IgD-negative memory B cell (primary cell): ENCODE results near the gene SUPT4H1. TPM values are rescaled to one million over a fixed set of nuclear protein-coding genes. Genes with fewer than 3 reads are reported as not detected.

Source experiments
- H3K27ac Mint-ChIP-seq, 3 donors: one replicate each; pipeline ENCODE4 v1.8.0; 2020 to 2022; ENCODE audit warnings: mild to moderate bottlenecking in 3 of 3, mixed read lengths in 3 of 3, moderate library complexity in 1 of 3
- H3K27me3 Mint-ChIP-seq: one replicate; pipeline ENCODE4 v1.8.0; 2021; ENCODE audit warnings: mixed read lengths
- H3K36me3 Mint-ChIP-seq: one replicate; pipeline ENCODE4 v1.8.0; 2020; ENCODE audit warnings: mild to moderate bottlenecking, mixed read lengths
- H3K4me1 Mint-ChIP-seq, 3 donors: one replicate each; pipeline ENCODE4 v1.8.0; 2020 to 2022; ENCODE audit warnings: mixed read lengths in 3 of 3, mild to moderate bottlenecking in 1 of 3
- H3K4me3 Mint-ChIP-seq, 4 donors: one replicate each; pipeline ENCODE4 v1.8.0; 2020 to 2022; ENCODE audit warnings: mild to moderate bottlenecking in 4 of 4, mixed read lengths in 4 of 4, moderate library complexity in 3 of 4
- H3K9me3 Mint-ChIP-seq, 3 donors: one replicate each; pipeline ENCODE4 v1.8.0; 2020 to 2021; ENCODE audit warnings: mixed read lengths in 3 of 3, mild to moderate bottlenecking in 1 of 3
- polyA plus RNA-seq: library from polyadenylated mRNA; unstranded; fragments of 300-500 nt; fragmentation: Illumina TruSeq; gene quantifications from one replicate; pipeline ENCODE4 v1.2.3, GENCODE V29; 2021

The SUPT4H1 gene
- polyA plus RNA-seq, 1 donor from 2014 or later, result 94.2 TPM

- H3K4me1 Mint-ChIP-seq, result peaks cover 0 to 6% (median 1%) of the 10 kb centered on the region in 3 donors
- no peaks in the 10 kb centered on the region for H3K9me3 Mint-ChIP-seq
- H3K27me3 Mint-ChIP-seq, result no peaks in the 10 kb centered on the region
- H3K4me3 Mint-ChIP-seq, result peak overlapping the region in 1 of 4 donors; percentile 15
- H3K36me3 Mint-ChIP-seq, result peaks cover 9% of the 10 kb centered on the region
- no peak overlapping the region for H3K27ac Mint-ChIP-seq
Measured at GRCh38 chr17:58360296-58361063, 8.5 kb upstream of the SUPT4H1 start.

DNA sequence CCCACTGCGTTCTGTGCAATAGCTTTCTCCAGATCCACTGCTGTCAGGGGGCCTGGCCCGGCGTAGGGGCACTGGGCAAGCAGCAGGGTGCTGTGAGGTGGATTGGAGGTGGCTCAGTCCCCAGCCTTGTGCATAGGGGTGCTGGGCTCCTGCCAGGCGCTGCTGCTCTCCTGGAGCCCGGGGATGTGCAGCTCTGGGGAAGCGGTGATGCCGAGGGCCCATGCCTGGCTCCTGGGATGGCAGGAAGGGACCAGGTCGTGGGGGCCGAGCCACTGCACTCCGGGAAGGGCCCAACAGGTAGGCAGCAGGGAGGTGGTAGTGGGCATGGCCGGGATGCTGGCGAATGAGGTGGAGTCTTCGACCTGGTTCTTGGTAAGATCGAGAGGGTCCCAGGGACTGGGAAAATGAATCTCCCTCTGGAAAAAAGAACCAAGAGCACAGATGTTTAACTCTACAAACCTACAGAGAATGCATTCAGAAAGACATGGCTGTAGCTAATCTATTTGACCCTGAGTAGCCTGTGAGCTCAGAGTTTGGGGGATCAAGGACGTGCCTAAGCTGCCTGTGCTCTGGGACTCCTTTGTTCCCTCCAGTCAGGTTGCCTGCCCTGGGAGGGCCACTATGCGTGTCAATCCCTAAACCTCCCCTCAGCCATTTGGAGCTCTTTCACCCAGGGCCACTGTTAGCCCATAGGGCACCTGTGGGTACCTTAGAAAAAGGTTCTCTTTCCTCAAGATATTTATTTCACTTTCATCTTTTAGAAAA lies 6.6 kb upstream of the SUPT4H1 start:
- H3K4me3 Mint-ChIP-seq, result no peak overlapping the region
- no peaks in the 10 kb centered on the region for H3K9me3 Mint-ChIP-seq
- peaks cover 10% of the 10 kb centered on the region for H3K36me3 Mint-ChIP-seq
- H3K27me3 Mint-ChIP-seq, result no peaks in the 10 kb centered on the region
- no peak overlapping the region for H3K27ac Mint-ChIP-seq
- H3K4me1 Mint-ChIP-seq, result peaks cover 3 to 12% (median 4%) of the 10 kb centered on the region in 3 donors

DNA sequence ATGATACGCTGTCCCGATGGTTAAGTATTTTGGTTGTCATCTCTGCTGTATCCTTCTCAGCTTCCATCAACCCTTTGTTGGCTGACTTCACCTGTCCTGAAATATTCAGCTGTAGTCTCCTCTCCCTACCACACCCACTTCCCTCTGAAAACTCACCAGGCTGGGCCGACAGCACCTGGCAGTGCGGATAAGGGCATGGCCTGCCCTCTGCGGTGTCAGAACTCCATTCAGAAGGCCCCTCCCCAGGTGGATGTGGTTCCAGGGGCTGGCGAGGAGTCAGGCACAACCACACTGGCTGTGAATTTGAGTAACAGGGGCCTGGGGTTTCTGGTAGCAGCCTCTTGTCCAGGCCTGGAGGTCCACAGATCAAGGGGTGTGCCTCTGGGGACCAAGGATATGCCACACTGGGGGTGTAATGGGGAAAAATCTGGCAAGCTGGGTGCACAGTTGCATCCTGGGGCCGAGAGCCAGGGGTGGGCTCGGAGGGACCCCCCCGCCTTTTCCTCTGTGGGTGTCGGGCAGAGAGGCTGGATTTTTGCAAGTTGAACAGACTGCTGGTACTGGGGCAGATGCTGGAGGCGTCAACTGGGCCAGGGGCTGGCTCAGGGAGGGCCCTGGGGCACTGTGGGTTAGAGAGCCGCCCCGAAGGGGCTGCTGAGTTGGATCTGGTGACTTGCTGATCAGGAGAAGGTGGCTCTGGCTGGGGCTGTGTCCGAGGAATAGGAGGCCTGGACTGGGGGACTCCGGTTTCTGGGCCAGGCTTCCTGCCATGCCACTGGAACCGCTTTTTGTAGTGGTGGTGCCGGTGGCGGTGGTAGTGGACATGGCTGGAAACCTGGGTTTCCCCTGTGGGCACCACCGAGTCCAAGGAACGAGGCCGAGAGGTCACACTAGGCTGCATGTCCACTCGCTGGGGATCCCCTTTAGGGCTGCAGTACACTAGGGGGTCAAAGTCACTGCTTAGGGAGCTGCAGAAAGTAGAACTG lies 5.6 kb upstream of the SUPT4H1 start:
- Mint-ChIP-seq H3K27ac (no peak overlapping the region), H3K27me3 (no peaks in the 10 kb centered on the region), H3K9me3 (no peaks in the 10 kb centered on the region), H3K4me3 (no peak overlapping the region), H3K4me1 (peaks cover 12 to 22% (median 13%) of the 10 kb centered on the region in 3 donors), H3K36me3 (peaks cover 10% of the 10 kb centered on the region)

GRCh38 chr17:58356231-58356630 lies 4.2 kb upstream of the SUPT4H1 start:
- peak overlapping the region in 1 of 4 donors; percentile 62 for H3K4me3 Mint-ChIP-seq
- peak overlapping the region in 2 of 3 donors; percentile 15 to 23 for H3K27ac Mint-ChIP-seq
- H3K36me3 Mint-ChIP-seq, result peaks cover 9% of the 10 kb centered on the region
- H3K27me3 Mint-ChIP-seq, result no peaks in the 10 kb centered on the region
- H3K9me3 Mint-ChIP-seq, result no peaks in the 10 kb centered on the region
- peaks cover 14 to 28% (median 16%) of the 10 kb centered on the region in 3 donors for H3K4me1 Mint-ChIP-seq

DNA sequence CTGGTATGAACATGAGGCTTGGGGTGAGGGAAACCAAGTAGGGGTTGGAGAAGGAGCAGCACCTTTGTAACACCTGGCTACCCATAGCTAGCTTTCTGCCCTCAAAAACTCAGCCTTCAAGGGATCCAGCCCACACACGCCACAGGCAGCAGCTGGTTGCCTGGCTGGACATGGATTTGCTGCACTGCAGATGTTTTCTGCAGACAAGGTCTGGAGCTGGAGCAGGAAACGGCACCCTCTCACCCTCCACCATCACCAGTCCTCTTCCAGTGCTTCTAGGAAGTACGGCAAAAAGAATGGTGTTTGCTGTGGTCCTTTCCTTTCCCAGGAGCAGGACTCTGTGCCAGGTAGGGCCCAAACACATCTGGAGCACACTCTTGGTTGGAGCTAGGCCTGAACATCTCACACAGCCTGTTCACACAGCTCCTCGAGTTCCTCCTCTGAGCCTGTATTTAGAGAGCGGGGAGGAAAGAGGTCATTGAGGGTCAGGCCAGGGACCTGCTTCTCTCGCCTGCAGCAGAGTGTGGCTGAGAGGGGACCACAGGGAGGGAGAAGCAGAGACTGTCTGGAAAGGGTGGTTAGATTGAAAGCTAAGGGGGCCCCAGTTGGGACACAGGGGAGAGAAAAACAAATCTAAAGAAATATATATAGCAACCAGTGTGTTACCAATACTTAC lies 2.7 kb upstream of the SUPT4H1 start:
- peaks cover 16 to 30% (median 19%) of the 10 kb centered on the region in 3 donors for H3K4me1 Mint-ChIP-seq
- H3K4me3 Mint-ChIP-seq, result peak overlapping the region in 1 of 4 donors; percentile 57
- peaks cover 7% of the 10 kb centered on the region for H3K36me3 Mint-ChIP-seq
- H3K9me3 Mint-ChIP-seq, result no peaks in the 10 kb centered on the region
- H3K27ac Mint-ChIP-seq, result peak overlapping the region in 2 of 3 donors; percentile 29 to 68
- no peaks in the 10 kb centered on the region for H3K27me3 Mint-ChIP-seq

DNA sequence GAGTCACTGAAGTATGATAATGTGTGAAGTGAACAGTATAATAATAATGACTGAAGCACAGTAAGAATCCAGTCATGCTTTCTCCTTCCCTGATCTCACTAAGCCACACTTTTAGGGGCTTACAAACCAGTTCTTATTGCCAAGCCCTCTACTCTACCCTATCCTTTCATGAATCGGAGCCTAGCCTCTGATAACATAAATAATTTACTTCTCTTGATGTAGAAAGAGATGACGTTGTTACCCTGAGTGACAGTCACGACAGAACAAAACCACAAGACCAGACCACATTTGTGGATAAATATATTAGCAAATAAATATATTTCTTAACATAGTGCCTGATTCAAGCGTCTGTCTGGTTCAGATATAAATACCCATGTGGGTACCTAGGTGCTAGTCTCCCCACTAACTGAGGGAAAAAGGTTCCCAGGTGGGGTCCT lies 1.4 kb upstream of the SUPT4H1 start:
- H3K36me3 Mint-ChIP-seq, result peaks cover 10% of the 10 kb centered on the region
- H3K4me3 Mint-ChIP-seq, result peak overlapping the region; percentile 99 to 100 (median 100)
- no peaks in the 10 kb centered on the region for H3K9me3 Mint-ChIP-seq
- no peaks in the 10 kb centered on the region for H3K27me3 Mint-ChIP-seq
- peak overlapping the region in 2 of 3 donors; percentile 96 to 100 for H3K27ac Mint-ChIP-seq
- H3K4me1 Mint-ChIP-seq, result peaks cover 20 to 37% (median 26%) of the 10 kb centered on the region in 3 donors

GRCh38 chr17:58352596-58353388 lies 791 bp upstream of the SUPT4H1 start:
- no peaks in the 10 kb centered on the region for H3K27me3 Mint-ChIP-seq
- peak overlapping the region; percentile 99 to 100 (median 100) for H3K4me3 Mint-ChIP-seq
- no peaks in the 10 kb centered on the region for H3K9me3 Mint-ChIP-seq
- H3K4me1 Mint-ChIP-seq, result peaks cover 20 to 39% (median 30%) of the 10 kb centered on the region in 3 donors
- peak overlapping the region; percentile 96 to 100 (median 98) for H3K27ac Mint-ChIP-seq
- H3K36me3 Mint-ChIP-seq, result peaks cover 10% of the 10 kb centered on the region

DNA sequence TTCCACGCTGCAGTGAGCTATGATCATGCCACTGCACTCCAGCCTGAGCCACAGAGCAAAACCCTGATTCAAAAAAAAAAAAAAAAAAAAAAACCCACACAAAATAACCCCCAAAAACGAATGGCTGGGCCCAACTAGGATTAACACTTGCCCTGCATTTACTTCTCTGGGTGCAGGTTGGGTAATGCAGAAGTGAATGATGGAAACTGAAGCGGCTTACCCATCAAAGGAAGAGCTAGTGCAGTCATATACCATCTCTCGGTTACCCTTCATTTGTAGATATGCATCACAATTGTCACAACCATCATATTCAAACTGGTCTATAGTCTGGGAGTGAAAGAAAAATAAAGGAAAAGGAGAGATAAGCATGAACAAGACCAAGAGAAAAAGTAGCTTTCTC lies 819 bp downstream of the SUPT4H1 start:
- peak overlapping the region; percentile 99 to 100 (median 100) for H3K4me3 Mint-ChIP-seq
- no peaks in the 10 kb centered on the region for H3K27me3 Mint-ChIP-seq
- no peaks in the 10 kb centered on the region for H3K9me3 Mint-ChIP-seq
- H3K27ac Mint-ChIP-seq, result peak overlapping the region; percentile 98 to 100 (median 98)
- peaks cover 10% of the 10 kb centered on the region for H3K36me3 Mint-ChIP-seq
- H3K4me1 Mint-ChIP-seq, result peaks cover 19 to 39% (median 37%) of the 10 kb centered on the region in 3 donors

DNA sequence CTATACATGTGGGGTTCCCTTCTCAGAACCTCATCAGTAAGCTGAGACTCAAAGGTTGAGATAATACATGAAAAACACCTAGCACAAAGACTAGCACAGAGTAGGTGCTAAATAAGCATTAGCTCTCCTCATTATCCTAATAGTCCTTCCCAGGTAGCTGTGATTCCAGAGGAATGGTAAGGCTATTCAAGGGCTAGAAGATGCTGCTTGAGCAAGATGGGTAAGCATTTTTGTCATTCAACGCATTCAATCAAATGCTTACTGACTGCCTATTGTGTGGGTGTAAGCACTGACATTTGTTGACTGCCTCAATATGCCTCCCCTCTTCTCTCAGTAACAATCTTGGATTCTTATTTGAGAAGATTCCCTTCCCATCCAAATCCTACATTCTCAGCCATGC lies 4.0 kb downstream of the SUPT4H1 start:
- H3K4me1 Mint-ChIP-seq, result peaks cover 30 to 54% (median 44%) of the 10 kb centered on the region in 3 donors
- H3K4me3 Mint-ChIP-seq, result peak overlapping the region in 1 of 4 donors; percentile 81
- peaks cover 5% of the 10 kb centered on the region for H3K36me3 Mint-ChIP-seq
- H3K27ac Mint-ChIP-seq, result peak overlapping the region; percentile 79 to 98 (median 85)
- H3K9me3 Mint-ChIP-seq, result no peaks in the 10 kb centered on the region
- H3K27me3 Mint-ChIP-seq, result no peaks in the 10 kb centered on the region

- peak overlapping the region; percentile 98 to 99 (median 98) for H3K27ac Mint-ChIP-seq
- no peaks in the 10 kb centered on the region for H3K27me3 Mint-ChIP-seq
- no peaks in the 10 kb centered on the region for H3K9me3 Mint-ChIP-seq
- H3K36me3 Mint-ChIP-seq, result peaks cover 5% of the 10 kb centered on the region
- peak overlapping the region in 3 of 4 donors; percentile 93 to 94 (median 94) for H3K4me3 Mint-ChIP-seq
- H3K4me1 Mint-ChIP-seq, result peaks cover 31 to 56% (median 37%) of the 10 kb centered on the region in 3 donors
Measured at GRCh38 chr17:58345500-58345899, 6.5 kb downstream of the SUPT4H1 start.

- no peaks in the 10 kb centered on the region for H3K27me3 Mint-ChIP-seq
- H3K4me1 Mint-ChIP-seq, result peaks cover 31 to 63% (median 44%) of the 10 kb centered on the region in 3 donors
- H3K9me3 Mint-ChIP-seq, result no peaks in the 10 kb centered on the region
- H3K36me3 Mint-ChIP-seq, result peaks cover 8% of the 10 kb centered on the region
- peak overlapping the region; percentile 98 to 99 (median 98) for H3K27ac Mint-ChIP-seq
- peak overlapping the region; percentile 86 to 94 (median 94) for H3K4me3 Mint-ChIP-seq
Measured at GRCh38 chr17:58344791-58345157, 7.2 kb downstream of the SUPT4H1 start.

- Mint-ChIP-seq H3K27me3 (no peaks in the 10 kb centered on the region), H3K4me3 (peak overlapping the region; percentile 86 to 94 (median 94)), H3K9me3 (no peaks in the 10 kb centered on the region), H3K36me3 (peaks cover 5% of the 10 kb centered on the region), H3K4me1 (peaks cover 31 to 63% (median 46%) of the 10 kb centered on the region in 3 donors), H3K27ac (peak overlapping the region; percentile 98 to 99 (median 98))
Measured at GRCh38 chr17:58344047-58344790, 7.8 kb downstream of the SUPT4H1 start.
